Neural cell (in vitro differentiated cells): Measurements from ENCODE around the gene DBNDD2.

ENCODE experiments used
- EP300 ChIP-seq: fragments of 450-650 bp; conservative IDR thresholded peaks from 2 replicates; pipeline ENCODE4 v1.6.1; 2014; ENCODE audit warnings: antibody characterized with exemption, mild to moderate bottlenecking, moderate library complexity; ENCODE audit not compliant: poor library complexity, severe bottlenecking
- EZH2 ChIP-seq: fragments of 200-600, 300-800 bp; shearing (Covaris generic), sonication (generic); IDR thresholded peaks from 2 replicates; pipeline ENCODE4 v1.6.1; 2014; ENCODE audit warnings: antibody characterized with exemption, low read length, borderline replicate concordance, mild to moderate bottlenecking; ENCODE audit not compliant: insufficient read depth, poor library complexity, severe bottlenecking
- MXI1 ChIP-seq: fragments of 450-650 bp; conservative IDR thresholded peaks from 2 replicates; pipeline ENCODE4 v1.6.1; 2014; ENCODE audit warnings: antibody characterized with exemption, mild to moderate bottlenecking; ENCODE audit not compliant: poor library complexity, severe bottlenecking
- POLR2AphosphoS5 ChIP-seq: IDR thresholded peaks from 2 replicates; pipeline ENCODE4 v1.6.1; 2012
- RAD21 ChIP-seq: fragments of 450-650 bp; conservative IDR thresholded peaks from 2 replicates; pipeline ENCODE4 v1.6.1; 2014; ENCODE audit warnings: antibody characterized with exemption, mild to moderate bottlenecking, moderate library complexity
- SMC3 ChIP-seq: fragments of 450-650 bp; conservative IDR thresholded peaks from 2 replicates; pipeline ENCODE4 v1.6.1; 2014; ENCODE audit warnings: antibody characterized with exemption, mild to moderate bottlenecking, moderate library complexity; ENCODE audit not compliant: poor library complexity
- TAF1 ChIP-seq: IDR thresholded peaks from 2 replicates; pipeline ENCODE4 v1.6.1; 2012; ENCODE audit warnings: low read depth
- TF ChIP-seq, protein P1 (sequence below): fragments of 450-650 bp; IDR thresholded peaks from 2 replicates; pipeline ENCODE4 v1.5.1; 2014; ENCODE audit warnings: antibody characterized with exemption, mild to moderate bottlenecking, moderate library complexity; ENCODE audit not compliant: poor library complexity, severe bottlenecking
- TF ChIP-seq, protein P2 (sequence below): IDR thresholded peaks from 2 replicates; pipeline ENCODE4 v1.6.1; 2012; ENCODE audit warnings: borderline replicate concordance

DNA sequence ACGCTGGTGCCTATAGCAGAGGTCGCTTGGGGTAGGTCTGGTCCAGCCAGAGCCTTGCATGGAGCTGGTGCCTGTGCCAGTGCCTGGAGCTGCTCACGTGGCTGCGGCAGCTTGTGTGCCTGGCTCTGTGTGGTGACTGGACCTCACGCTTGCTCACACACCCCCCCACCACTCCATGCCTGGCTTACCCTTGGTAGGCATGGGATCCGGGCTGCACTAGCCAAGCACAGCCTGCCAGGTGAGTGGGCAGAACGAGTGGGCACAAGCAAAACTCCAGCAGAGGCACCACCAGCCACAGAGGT lies 13.0 kb upstream of the DBNDD2 start:
- TF ChIP-seq, protein P1, sequence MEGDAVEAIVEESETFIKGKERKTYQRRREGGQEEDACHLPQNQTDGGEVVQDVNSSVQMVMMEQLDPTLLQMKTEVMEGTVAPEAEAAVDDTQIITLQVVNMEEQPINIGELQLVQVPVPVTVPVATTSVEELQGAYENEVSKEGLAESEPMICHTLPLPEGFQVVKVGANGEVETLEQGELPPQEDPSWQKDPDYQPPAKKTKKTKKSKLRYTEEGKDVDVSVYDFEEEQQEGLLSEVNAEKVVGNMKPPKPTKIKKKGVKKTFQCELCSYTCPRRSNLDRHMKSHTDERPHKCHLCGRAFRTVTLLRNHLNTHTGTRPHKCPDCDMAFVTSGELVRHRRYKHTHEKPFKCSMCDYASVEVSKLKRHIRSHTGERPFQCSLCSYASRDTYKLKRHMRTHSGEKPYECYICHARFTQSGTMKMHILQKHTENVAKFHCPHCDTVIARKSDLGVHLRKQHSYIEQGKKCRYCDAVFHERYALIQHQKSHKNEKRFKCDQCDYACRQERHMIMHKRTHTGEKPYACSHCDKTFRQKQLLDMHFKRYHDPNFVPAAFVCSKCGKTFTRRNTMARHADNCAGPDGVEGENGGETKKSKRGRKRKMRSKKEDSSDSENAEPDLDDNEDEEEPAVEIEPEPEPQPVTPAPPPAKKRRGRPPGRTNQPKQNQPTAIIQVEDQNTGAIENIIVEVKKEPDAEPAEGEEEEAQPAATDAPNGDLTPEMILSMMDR = no peak
- TF ChIP-seq RAD21 (no peak), EP300 (no peak), SMC3 (no peak), POLR2AphosphoS5 (no peak), TAF1 (no peak), EZH2 (no peak), MXI1 (no peak)
- TF ChIP-seq, protein P2, sequence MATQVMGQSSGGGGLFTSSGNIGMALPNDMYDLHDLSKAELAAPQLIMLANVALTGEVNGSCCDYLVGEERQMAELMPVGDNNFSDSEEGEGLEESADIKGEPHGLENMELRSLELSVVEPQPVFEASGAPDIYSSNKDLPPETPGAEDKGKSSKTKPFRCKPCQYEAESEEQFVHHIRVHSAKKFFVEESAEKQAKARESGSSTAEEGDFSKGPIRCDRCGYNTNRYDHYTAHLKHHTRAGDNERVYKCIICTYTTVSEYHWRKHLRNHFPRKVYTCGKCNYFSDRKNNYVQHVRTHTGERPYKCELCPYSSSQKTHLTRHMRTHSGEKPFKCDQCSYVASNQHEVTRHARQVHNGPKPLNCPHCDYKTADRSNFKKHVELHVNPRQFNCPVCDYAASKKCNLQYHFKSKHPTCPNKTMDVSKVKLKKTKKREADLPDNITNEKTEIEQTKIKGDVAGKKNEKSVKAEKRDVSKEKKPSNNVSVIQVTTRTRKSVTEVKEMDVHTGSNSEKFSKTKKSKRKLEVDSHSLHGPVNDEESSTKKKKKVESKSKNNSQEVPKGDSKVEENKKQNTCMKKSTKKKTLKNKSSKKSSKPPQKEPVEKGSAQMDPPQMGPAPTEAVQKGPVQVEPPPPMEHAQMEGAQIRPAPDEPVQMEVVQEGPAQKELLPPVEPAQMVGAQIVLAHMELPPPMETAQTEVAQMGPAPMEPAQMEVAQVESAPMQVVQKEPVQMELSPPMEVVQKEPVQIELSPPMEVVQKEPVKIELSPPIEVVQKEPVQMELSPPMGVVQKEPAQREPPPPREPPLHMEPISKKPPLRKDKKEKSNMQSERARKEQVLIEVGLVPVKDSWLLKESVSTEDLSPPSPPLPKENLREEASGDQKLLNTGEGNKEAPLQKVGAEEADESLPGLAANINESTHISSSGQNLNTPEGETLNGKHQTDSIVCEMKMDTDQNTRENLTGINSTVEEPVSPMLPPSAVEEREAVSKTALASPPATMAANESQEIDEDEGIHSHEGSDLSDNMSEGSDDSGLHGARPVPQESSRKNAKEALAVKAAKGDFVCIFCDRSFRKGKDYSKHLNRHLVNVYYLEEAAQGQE = no peak
